ENCODE measurements around the gene KLB. TPM values are rescaled to one million over a fixed set of nuclear protein-coding genes. Genes with fewer than 3 reads are reported as not detected.
"Not testable (repeated sequence)": the region's sequence is repeated elsewhere in the genome, so short reads cannot be mapped to it uniquely, and the experiment has no call there.

Gene KLB
- total RNA-seq, 2 experiments from 2014 or later = not detected

- Mint-ChIP-seq H3K27me3 (no peaks in the 10 kb centered on the region), H3K4me1 (peaks cover 53% of the 10 kb centered on the region), H3K4me3 (no peak overlapping the region), H3K36me3 (ENCODE audit: low read depth) (peaks cover 84% of the 10 kb centered on the region), H3K9me3 (ENCODE audit: low read depth) (no peaks in the 10 kb centered on the region), H3K27ac (peak overlapping the region; percentile 38)
- ATAC-seq (no peak), DNase-seq (no peak)
- intact Hi-C loops (cut with DNase I, micrococcal nuclease) = no loop called here
- CTCF ChIA-PET = interaction anchor here (0.7 to 1.2 kb wide), 3 partner anchors 17 to 526 kb away, joined by 3 to 4 read pairs (median 4); no protein-coding TSS in a partner anchor
- POLR2A ChIA-PET = interaction anchor here (0.7 to 1.6 kb wide), 2 partner anchors 74 to 86 kb away, joined by 4 to 6 read pairs; partner anchors contain the start of gene RFC1
Measured at GRCh38 chr4:39452153-39452859, 45.6 kb downstream of the KLB start.

GRCh38 chr4:39452860-39453587 is 46.3 kb downstream of the KLB start:
- Mint-ChIP-seq H3K36me3 (ENCODE audit: low read depth) (peaks cover 86% of the 10 kb centered on the region), H3K9me3 (ENCODE audit: low read depth) (no peaks in the 10 kb centered on the region), H3K4me1 (peaks cover 49% of the 10 kb centered on the region), H3K27ac (no peak overlapping the region), H3K4me3 (no peak overlapping the region), H3K27me3 (no peaks in the 10 kb centered on the region)
- POLR2A ChIA-PET = interaction anchor here (0.6 kb wide), 1 partner anchor 631 kb away, joined by 3 read pairs; no protein-coding TSS in a partner anchor
- DNase-seq = no peak
- CTCF ChIA-PET = interaction anchor here (1.1 to 3.8 kb wide), 2 partner anchors 16 to 526 kb away, joined by 4 to 17 read pairs; no protein-coding TSS in a partner anchor
- ATAC-seq = no peak
- intact Hi-C loops (cut with DNase I, micrococcal nuclease) = no loop called here

GRCh38 chr4:39453738-39454137 is 47.0 kb downstream of the KLB start:
- intact Hi-C loops (cut with DNase I, micrococcal nuclease) = no loop called here
- H3K36me3 Mint-ChIP-seq (ENCODE audit: low read depth) = peaks cover 92% of the 10 kb centered on the region
- ChIA-PET CTCF (interaction anchor here (3.8 kb wide), 1 partner anchor 16 kb away, joined by 17 read pairs; no protein-coding TSS in a partner anchor), POLR2A (interaction anchor here (0.6 kb wide), 1 partner anchor 630 kb away, joined by 3 read pairs; no protein-coding TSS in a partner anchor)
- no peaks in the 10 kb centered on the region for H3K27me3 Mint-ChIP-seq
- H3K9me3 Mint-ChIP-seq (ENCODE audit: low read depth) = no peaks in the 10 kb centered on the region
- peak overlapping the region; percentile 37 for H3K27ac Mint-ChIP-seq
- DNase-seq = no peak
- H3K4me3 Mint-ChIP-seq = no peak overlapping the region
- peaks cover 44% of the 10 kb centered on the region for H3K4me1 Mint-ChIP-seq
- no peak for ATAC-seq

GRCh38 chr4:39455486-39455885 is 48.8 kb downstream of the KLB start:
- Mint-ChIP-seq H3K27ac (no peak overlapping the region), H3K27me3 (no peaks in the 10 kb centered on the region), H3K9me3 (ENCODE audit: low read depth) (no peaks in the 10 kb centered on the region), H3K4me3 (peak overlapping the region; percentile 98), H3K4me1 (peaks cover 49% of the 10 kb centered on the region), H3K36me3 (ENCODE audit: low read depth) (peaks cover 84% of the 10 kb centered on the region)
- intact Hi-C loops (cut with DNase I, micrococcal nuclease) = loop anchor here (5.0 kb wide), 4 partner anchors 182 to 852 kb away; partner anchors contain the start of genes SMIM14 (in 1 of the 2), TMEM156 (in 1 of the 2) and WDR19 (in 1 of the 2)
- ChIA-PET POLR2A (interaction anchor here (0.6 to 1.4 kb wide), 4 partner anchors 11 to 554 kb away, joined by 3 to 6 read pairs (median 3); no protein-coding TSS in a partner anchor), CTCF (interaction anchor here (0.8 to 3.8 kb wide), 4 partner anchors 8 to 102 kb away, joined by 3 to 17 read pairs (median 4); partner anchors contain the start of gene UGDH)
- no peak for ATAC-seq
- no peak for DNase-seq

GRCh38 chr4:39456946-39457763 is 50.4 kb downstream of the KLB start:
- Mint-ChIP-seq H3K4me3 (peak overlapping the region; percentile 98), H3K4me1 (peaks cover 55% of the 10 kb centered on the region), H3K36me3 (ENCODE audit: low read depth) (peaks cover 74% of the 10 kb centered on the region), H3K27me3 (no peaks in the 10 kb centered on the region), H3K27ac (peak overlapping the region; percentile 100), H3K9me3 (ENCODE audit: low read depth) (no peaks in the 10 kb centered on the region)
- no peak for DNase-seq
- no peak for ATAC-seq
- CTCF ChIA-PET = interaction anchor here (1.2 to 3.8 kb wide), 2 partner anchors 10 to 12 kb away, joined by 8 to 17 read pairs; no protein-coding TSS in a partner anchor
- POLR2A ChIA-PET = interaction anchor here (0.8 to 2.5 kb wide), 3 partner anchors 8 to 92 kb away, joined by 3 to 11 read pairs (median 3); partner anchors contain the start of gene RFC1
- intact Hi-C loops (cut with DNase I, micrococcal nuclease) = loop anchor here (5.0 kb wide), 4 partner anchors 180 to 850 kb away; partner anchors contain the start of genes SMIM14 (in 1 of the 2), TMEM156 (in 1 of the 2) and WDR19 (in 1 of the 2)

GRCh38 chr4:39458161-39458504 is 51.4 kb downstream of the KLB start:
- DNase-seq; H3K27me3 Mint-ChIP-seq; H3K9me3 Mint-ChIP-seq (ENCODE audit: low read depth); ATAC-seq: not testable (repeated sequence)
- Mint-ChIP-seq H3K36me3 (ENCODE audit: low read depth) (peaks cover 66% of the 10 kb centered on the region), H3K27ac (peak overlapping the region; percentile 100), H3K4me3 (peak overlapping the region; percentile 98), H3K4me1 (peaks cover 49% of the 10 kb centered on the region)
- POLR2A ChIA-PET = interaction anchor here (0.6 to 2.5 kb wide), 6 partner anchors 9 to 180 kb away, joined by 3 to 11 read pairs (median 4); partner anchors contain the start of genes RFC1 and SMIM14
- intact Hi-C loops (cut with DNase I, micrococcal nuclease) = loop anchor here (1.0 to 5.0 kb wide), 13 partner anchors 69 to 849 kb away; partner anchors contain the start of genes SMIM14 (in 2 of the 2), UGDH (in 2 of the 2), WDR19 (in 2 of the 2) and N4BP2 (in 1 of the 2)
- CTCF ChIA-PET = interaction anchor here (0.7 to 3.2 kb wide), 3 partner anchors 11 to 602 kb away, joined by 5 to 29 read pairs (median 10); no protein-coding TSS in a partner anchor

GRCh38 chr4:39458505-39459300 is 52.0 kb downstream of the KLB start, which contains the start of the genes LIAS and RPL9:
Gene LIAS (plus strand): TSS chr4:39459056. CDS start chr4:39459118, 62 bp downstream.
Gene RPL9 (minus strand): TSS chr4:39458922. CDS start chr4:39458439, 483 bp downstream.
- no peaks in the 10 kb centered on the region for H3K9me3 Mint-ChIP-seq (ENCODE audit: low read depth)
- no peaks in the 10 kb centered on the region for H3K27me3 Mint-ChIP-seq
- intact Hi-C loops (cut with DNase I, micrococcal nuclease) = loop anchor here (1.0 to 5.0 kb wide), 17 partner anchors 68 to 849 kb away; partner anchors contain the start of genes SMIM14 (in 2 of the 2), UBE2K (in 2 of the 2), UGDH (in 2 of the 2) and WDR19 (in 2 of the 2)
- peak within 1 kb of the TSS; percentile 98 for H3K4me3 Mint-ChIP-seq
- ChIA-PET POLR2A (interaction anchor here (0.6 to 2.5 kb wide), 8 partner anchors 10 to 818 kb away, joined by 3 to 11 read pairs (median 4); partner anchors contain the start of genes RFC1 and SMIM14), CTCF (interaction anchor here (0.7 to 3.2 kb wide), 5 partner anchors 10 to 603 kb away, joined by 3 to 29 read pairs (median 5); no protein-coding TSS in a partner anchor)
- peak within 1 kb of the TSS; percentile 100 for H3K27ac Mint-ChIP-seq
- DNase-seq (peak; percentile 96), ATAC-seq (peak; percentile 88)
- peaks cover 66% of the 10 kb centered on the region for H3K36me3 Mint-ChIP-seq (ENCODE audit: low read depth)
- peaks cover 44% of the 10 kb centered on the region for H3K4me1 Mint-ChIP-seq

- ChIA-PET POLR2A (interaction anchor here (1.0 kb wide), 1 partner anchor 8 kb away, joined by 3 read pairs; no protein-coding TSS in a partner anchor), CTCF (interaction anchor here (1.6 kb wide), 1 partner anchor 18 kb away, joined by 3 read pairs; no protein-coding TSS in a partner anchor)
- H3K9me3 Mint-ChIP-seq (ENCODE audit: low read depth) = no peaks in the 10 kb centered on the region
- intact Hi-C loops (cut with DNase I, micrococcal nuclease) = no loop called here
- H3K27ac Mint-ChIP-seq = peak overlapping the region; percentile 51
- DNase-seq (no peak), ATAC-seq (peak; percentile 89)
- H3K27me3 Mint-ChIP-seq = no peaks in the 10 kb centered on the region
- H3K4me3 Mint-ChIP-seq = no peak overlapping the region
- peaks cover 45% of the 10 kb centered on the region for H3K36me3 Mint-ChIP-seq (ENCODE audit: low read depth)
- peaks cover 29% of the 10 kb centered on the region for H3K4me1 Mint-ChIP-seq
Measured at GRCh38 chr4:39464886-39465501, 58.3 kb downstream of the KLB start.

GRCh38 chr4:39466747-39467146 is 60.0 kb downstream of the KLB start:
- Mint-ChIP-seq H3K36me3 (ENCODE audit: low read depth) (peaks cover 51% of the 10 kb centered on the region), H3K4me3 (no peak overlapping the region), H3K27me3 (no peaks in the 10 kb centered on the region), H3K27ac (no peak overlapping the region), H3K4me1 (peaks cover 20% of the 10 kb centered on the region), H3K9me3 (ENCODE audit: low read depth) (no peaks in the 10 kb centered on the region)
- CTCF ChIA-PET = no interaction called here
- ATAC-seq (no peak), DNase-seq (no peak)
- POLR2A ChIA-PET = interaction anchor here (0.6 to 0.9 kb wide), 3 partner anchors 11 to 1090 kb away, joined by 3 read pairs; no protein-coding TSS in a partner anchor
- intact Hi-C loops (cut with DNase I, micrococcal nuclease) = no loop called here
